Effector CD8-positive, alpha-beta T cell (primary cell): ENCODE results near the gene DNAJB6.

Experiments used
- DNase-seq: peaks from one replicate; lab custom pipeline; 2025; lab: John Stamatoyannopoulos, UW

Gene DNAJB6

DNA sequence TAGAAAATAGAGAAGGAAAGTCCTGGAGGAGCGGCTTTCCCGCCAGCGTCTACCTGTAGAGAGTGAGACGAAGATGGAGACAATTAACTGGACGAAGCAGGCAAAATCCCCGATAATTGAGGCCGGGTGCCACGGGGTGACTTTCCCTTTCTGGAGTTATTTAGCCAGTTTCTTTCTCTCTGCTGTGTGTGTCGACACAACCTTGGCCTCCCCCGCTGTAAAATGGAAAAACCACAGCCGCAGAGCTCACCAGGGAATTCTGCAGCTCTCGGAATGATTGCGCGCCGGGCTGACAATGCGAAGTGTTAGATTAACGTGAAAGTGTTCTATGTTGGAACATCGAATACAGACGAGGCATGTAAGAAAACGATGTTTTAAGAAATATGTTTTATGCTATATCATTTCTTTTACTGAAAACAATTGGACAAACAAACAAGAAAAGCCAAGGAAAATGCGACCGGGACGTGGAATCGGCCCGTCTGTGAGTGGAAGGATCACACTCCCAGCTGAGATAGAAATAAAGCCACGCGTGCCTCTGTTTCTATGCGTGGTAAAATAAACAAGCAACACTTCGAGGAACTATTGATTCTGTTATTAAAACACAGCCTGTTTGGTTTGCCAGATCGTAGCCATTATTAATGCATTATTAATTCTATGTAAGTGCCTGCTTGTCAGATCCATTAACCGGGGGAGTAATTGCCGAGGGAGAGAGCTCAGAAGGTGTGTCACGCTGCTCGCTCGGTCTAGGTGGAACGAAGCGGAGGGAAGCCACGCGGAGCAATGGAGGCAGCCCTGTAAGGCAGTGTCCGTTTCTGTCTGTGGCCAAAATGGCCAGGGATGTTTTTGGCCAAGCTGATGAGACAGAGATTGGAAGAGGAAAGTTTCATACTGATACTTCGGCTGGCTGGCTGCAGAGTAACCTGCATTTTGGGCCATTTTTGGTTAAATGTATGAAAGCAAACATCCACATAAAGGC lies 129.4 kb downstream of the DNAJB6 start:
- DNase-seq: no peak

DNA sequence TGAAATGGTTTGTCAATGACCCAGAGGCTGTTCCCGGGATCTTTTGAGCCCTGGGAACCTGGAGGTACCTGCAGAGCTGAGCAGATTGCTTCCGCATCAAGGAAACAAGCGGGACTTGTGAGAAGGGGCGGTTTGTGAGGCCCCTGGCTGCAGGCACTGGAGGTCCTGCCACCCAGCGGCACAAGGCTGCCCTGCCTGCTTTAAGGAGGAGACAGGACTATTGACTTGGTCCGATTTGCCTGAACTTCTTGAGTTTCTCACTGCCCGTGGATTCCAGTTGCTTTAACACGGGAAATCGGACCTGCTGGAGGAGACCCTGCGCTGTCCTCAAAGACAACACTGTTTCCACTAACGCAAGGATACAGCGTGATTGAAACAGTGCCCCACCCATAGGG lies 130.1 kb downstream of the DNAJB6 start:
- DNase-seq: no peak
